Pancreas (tissue), 10 donors: ENCODE measurements around the gene SLC12A6. TPM values are rescaled to one million over a fixed set of nuclear protein-coding genes. Genes with fewer than 3 reads are reported as not detected.

Experiments used
- ATAC-seq, 4 donors: fragments of 200-7000 bp; cut with Tn5 transposase; one replicate each; pipeline versions ENCODE4 v1.8.0 to v1.9.1; 2020; ENCODE audit warnings: mild to moderate bottlenecking in 4 of 4, moderate library complexity in 4 of 4
- DNase-seq, 6 donors: peaks; one replicate each; pipeline ENCODE4 v3.0.0-alpha.2; 2020
- FAIRE-seq: peaks from 2 replicates; lab custom pipeline; 2012; peaks lifted over from hg19 to GRCh38; lab: Jason Lieb, UNC
- H3K27ac ChIP-seq, 4 donors: fragments of 200-600 bp; sonication (generic); 1 replicate in 3 of 4; 2 replicates in 1 of 4; pipeline versions ENCODE4 v1.5.0 to v1.8.0; 2020
- H3K27me3 ChIP-seq, 4 donors: fragments of 200-600 bp; one replicate each; pipeline ENCODE4 v1.8.0; 2021
- H3K36me3 ChIP-seq, 3 donors: fragments of 200-600 bp; sonication (generic) in 1 of 3; one replicate each; pipeline versions ENCODE4 v1.5.0 to v1.8.0; 2020 to 2021
- H3K4me1 ChIP-seq, 3 donors: fragments of 200-600 bp; one replicate each; pipeline ENCODE4 v1.8.0; 2021
- H3K4me3 ChIP-seq, 4 donors: fragments of 200-600 bp; sonication (generic) in 2 of 4; one replicate each; pipeline versions ENCODE4 v1.5.0 to v1.8.0; 2020 to 2021
- H3K9me3 ChIP-seq, 4 donors: fragments of 200-600 bp; one replicate each; pipeline ENCODE4 v1.8.0; 2021
- WGBS, 2 donors: extraction: QIAGEN DNeasy Blood & Tissue Kit; methylation state at CpG; one replicate each; pipeline ENCODE4 v1.1.7; 2013; 5-methylcytosine and 5-hydroxymethylcytosine counted together
- intact Hi-C, 3 donors: fragments of 100-400 bp; cut with DNase I; formaldehyde crosslinking; loops; one replicate each; pipeline versions ENCODE4 v1.11.1 to v1.14.2; 2022
- polyA plus RNA-seq, 2 donors: library from polyadenylated mRNA; stranded (reverse); fragments of 200-250 nt; gene quantifications; one replicate each; pipeline ENCODE4 v1.2.3, GENCODE V29; 2013
- total RNA-seq, 6 donors: library from RNA; stranded (reverse); fragmentation: NEBNext Ultra II Directional in 4 of 6; extraction: Animal tissue kit (Norgen Biotek cat#: 25700) in 4 of 6; gene quantifications; one replicate each; pipeline versions ENCODE4 v1.2.1 to v1.2.4, GENCODE V29; 2021 to 2023
- TF ChIP-seq, protein P1 (sequence below), 4 donors: fragments of 200-600 bp; sonication (generic) in 3 of 4; IDR thresholded peaks; one replicate each; pipeline versions ENCODE4 v1.5.0 to v1.8.0; 2021; ENCODE audit warnings: antibody characterized with exemption in 4 of 4
- donor health status: healthy with polysubstance abuse.
- donor health status: DM: no; HTN: no; CAD: no; lungs with moderate emphysema.
- donor health status: DM: no; HTN: no; CAD: no.
- donor health status: control.
- donor health status: control.
- donor health status: Bipolar disorder and iron deficiency.
- donor health status: DM: yes; HTN: yes; CAD: no.
- donor health status: DM: no; HTN: no; CAD: no.
- donor health status: DM: no; HTN: no; CAD: no.
- donor health status: DM: yes; HTN: yes; CAD: no.

Gene SLC12A6
- total and polyA plus RNA-seq, 8 donors: 2.5 to 13.1 (median 6.0) TPM

DNA sequence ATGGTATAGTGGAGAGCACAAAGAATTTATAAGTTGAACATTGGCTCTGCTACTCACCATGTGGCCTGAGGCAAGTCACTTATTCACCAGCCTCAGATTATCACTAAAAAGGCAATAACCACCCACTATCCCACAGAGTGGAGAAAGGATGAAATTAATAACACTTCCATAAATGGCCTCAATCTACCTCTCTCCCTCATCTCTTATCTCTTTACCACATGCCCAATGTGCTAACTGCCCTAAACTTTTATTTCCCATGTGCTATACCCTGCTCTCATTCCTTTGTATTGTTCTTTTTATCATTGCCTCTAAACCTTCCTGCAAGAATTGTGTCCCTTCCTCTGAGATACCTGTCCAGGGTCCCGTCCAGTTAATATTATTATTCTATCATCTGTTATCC, 26.0 kb downstream of the SLC12A6 start:
- intact Hi-C loops: no loop called here
- no peaks in the 10 kb centered on the region for H3K4me1 ChIP-seq
- no peaks in the 10 kb centered on the region for H3K9me3 ChIP-seq
- no peaks in the 10 kb centered on the region for H3K36me3 ChIP-seq
- no peak for FAIRE-seq
- no peak for ATAC-seq
- no peaks in the 10 kb centered on the region for H3K27me3 ChIP-seq
- no peak overlapping the region for H3K4me3 ChIP-seq
- WGBS, 2 donors: 82 to 96% methylated on average over 1 of the region's 1 CpG
- TF ChIP-seq, protein P1, sequence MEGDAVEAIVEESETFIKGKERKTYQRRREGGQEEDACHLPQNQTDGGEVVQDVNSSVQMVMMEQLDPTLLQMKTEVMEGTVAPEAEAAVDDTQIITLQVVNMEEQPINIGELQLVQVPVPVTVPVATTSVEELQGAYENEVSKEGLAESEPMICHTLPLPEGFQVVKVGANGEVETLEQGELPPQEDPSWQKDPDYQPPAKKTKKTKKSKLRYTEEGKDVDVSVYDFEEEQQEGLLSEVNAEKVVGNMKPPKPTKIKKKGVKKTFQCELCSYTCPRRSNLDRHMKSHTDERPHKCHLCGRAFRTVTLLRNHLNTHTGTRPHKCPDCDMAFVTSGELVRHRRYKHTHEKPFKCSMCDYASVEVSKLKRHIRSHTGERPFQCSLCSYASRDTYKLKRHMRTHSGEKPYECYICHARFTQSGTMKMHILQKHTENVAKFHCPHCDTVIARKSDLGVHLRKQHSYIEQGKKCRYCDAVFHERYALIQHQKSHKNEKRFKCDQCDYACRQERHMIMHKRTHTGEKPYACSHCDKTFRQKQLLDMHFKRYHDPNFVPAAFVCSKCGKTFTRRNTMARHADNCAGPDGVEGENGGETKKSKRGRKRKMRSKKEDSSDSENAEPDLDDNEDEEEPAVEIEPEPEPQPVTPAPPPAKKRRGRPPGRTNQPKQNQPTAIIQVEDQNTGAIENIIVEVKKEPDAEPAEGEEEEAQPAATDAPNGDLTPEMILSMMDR (IDR thresholded peaks at IDR 0.05): no peak
- no peak for DNase-seq
- no peak overlapping the region for H3K27ac ChIP-seq

DNA sequence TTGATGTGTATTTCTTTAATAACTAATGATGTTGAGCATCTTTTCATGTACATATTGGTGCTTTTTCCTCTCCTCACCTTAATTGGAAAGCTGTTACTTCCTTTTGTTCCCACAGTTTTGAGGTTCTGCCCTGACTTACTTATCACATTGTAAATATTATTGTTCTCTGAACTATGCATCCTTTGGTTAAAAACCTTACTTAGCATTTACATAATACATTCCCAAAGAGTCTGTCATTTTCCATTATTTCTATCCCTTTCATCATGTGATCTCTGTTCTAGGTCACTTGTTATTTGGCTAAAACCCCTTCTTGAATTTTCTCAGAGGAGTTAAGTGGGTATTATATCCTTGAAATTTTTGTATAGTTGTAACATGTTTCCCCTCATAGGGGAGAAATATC, 33.0 kb downstream of the SLC12A6 start:
- Histone ChIP-seq H3K27me3 (no peaks in the 10 kb centered on the region), H3K27ac (no peak overlapping the region), H3K9me3 (no peaks in the 10 kb centered on the region), H3K36me3 (no peaks in the 10 kb centered on the region), H3K4me1 (no peaks in the 10 kb centered on the region), H3K4me3 (no peak overlapping the region)
- DNase-seq (no peak), ATAC-seq (no peak), FAIRE-seq (no peak)
- TF ChIP-seq, protein P1 (IDR thresholded peaks at IDR 0.05): no peak
- intact Hi-C loops: no loop called here

DNA sequence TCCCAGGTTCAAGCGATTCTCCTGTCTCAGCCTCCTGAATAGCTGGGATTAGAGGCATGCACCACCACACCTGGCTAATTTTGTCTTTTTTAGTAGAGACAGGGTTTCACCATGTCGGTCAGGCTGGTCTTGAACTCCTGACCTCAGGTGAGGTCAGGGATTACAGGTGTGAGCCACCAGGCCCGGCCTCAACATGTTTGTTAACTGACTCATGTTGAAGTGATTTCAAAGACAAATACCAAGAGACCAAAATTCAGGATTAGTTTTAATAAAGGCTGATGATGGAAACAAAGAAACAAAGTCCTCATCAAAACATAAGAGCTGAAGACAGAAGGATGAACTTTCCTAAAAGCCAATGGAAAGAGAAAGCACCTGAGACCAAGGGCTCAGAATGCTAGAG, 36.5 kb downstream of the SLC12A6 start:
- ATAC-seq (no peak), FAIRE-seq (no peak), DNase-seq (no peak)
- TF ChIP-seq, protein P1 (IDR thresholded peaks at IDR 0.05): no peak
- H3K27me3 ChIP-seq: no peaks in the 10 kb centered on the region
- no peak overlapping the region for H3K27ac ChIP-seq
- H3K9me3 ChIP-seq: no peaks in the 10 kb centered on the region
- no peak overlapping the region for H3K4me3 ChIP-seq
- no peaks in the 10 kb centered on the region for H3K36me3 ChIP-seq
- intact Hi-C loops: no loop called here
- H3K4me1 ChIP-seq: no peaks in the 10 kb centered on the region
- 77 to 87% methylated on average over 3 of the region's 3 CpGs for WGBS, 2 donors

DNA sequence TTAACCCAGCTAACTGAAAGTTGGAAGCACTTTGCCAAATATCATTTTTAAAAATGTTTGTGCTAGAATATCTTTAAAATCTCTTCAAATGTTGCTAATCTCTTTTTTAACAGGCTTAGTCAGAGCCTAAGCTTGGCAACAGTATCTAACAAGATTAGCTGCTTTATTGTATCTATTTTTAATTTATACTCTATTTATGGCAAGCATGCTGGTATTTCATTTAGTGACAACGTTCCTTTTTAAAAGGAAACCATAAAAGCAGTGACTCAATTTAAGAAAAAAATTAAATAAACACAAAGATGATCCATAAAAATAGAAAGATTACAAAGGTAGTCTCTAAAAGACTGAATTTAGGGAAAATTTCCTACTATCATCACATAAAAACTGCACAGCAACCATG, 40.5 kb downstream of the SLC12A6 start:
- intact Hi-C loops: no loop called here
- Histone ChIP-seq H3K27ac (no peak overlapping the region), H3K36me3 (no peaks in the 10 kb centered on the region), H3K9me3 (no peaks in the 10 kb centered on the region), H3K4me3 (no peak overlapping the region), H3K27me3 (no peaks in the 10 kb centered on the region), H3K4me1 (no peaks in the 10 kb centered on the region)
- 29 to 57% methylated on average over 1 of the region's 1 CpG for WGBS, 2 donors
- TF ChIP-seq, protein P1 (IDR thresholded peaks at IDR 0.05): no peak
- DNase-seq (no peak), FAIRE-seq (no peak), ATAC-seq (no peak)

DNA sequence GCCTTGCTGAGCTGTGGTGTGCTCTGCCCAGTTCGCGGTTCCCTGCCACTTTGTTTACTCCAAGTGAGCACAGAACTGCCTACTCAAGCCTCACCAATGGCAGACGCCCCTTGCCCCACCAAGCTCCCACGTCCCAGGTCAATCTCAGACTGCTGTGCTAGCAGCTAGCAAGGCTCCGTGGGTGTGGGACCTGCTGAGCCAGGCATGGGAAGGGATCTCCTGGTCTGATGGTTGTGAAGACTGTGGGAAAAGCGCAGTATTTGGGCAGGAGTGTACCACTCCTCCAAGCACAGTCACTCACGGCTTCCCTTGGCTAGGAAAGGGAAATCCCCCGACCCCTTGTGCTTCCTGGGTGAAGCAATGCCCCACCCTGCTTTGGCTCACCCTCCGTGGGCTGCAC, 45.0 kb downstream of the SLC12A6 start:
- no peak overlapping the region for H3K27ac ChIP-seq
- 95 to 96% methylated on average over 9 of the region's 9 CpGs for WGBS, 2 donors
- H3K27me3 ChIP-seq: no peaks in the 10 kb centered on the region
- intact Hi-C loops: no loop called here
- no peaks in the 10 kb centered on the region for H3K36me3 ChIP-seq
- ATAC-seq (no peak), DNase-seq (no peak), FAIRE-seq (no peak)
- TF ChIP-seq, protein P1 (IDR thresholded peaks at IDR 0.05): no peak
- H3K9me3 ChIP-seq: no peaks in the 10 kb centered on the region
- H3K4me3 ChIP-seq: no peak overlapping the region
- no peaks in the 10 kb centered on the region for H3K4me1 ChIP-seq
